CD14-positive monocyte (primary cell): ENCODE data around the gene INMT. TPM values are rescaled to one million over a fixed set of nuclear protein-coding genes. Genes with fewer than 3 reads are reported as not detected.

Experiments used
- DNase-seq, 3 donors: peaks; one replicate each; pipeline ENCODE4 v3.0.0-alpha.2; 2011 to 2022
- H2AFZ ChIP-seq: 2 replicates; pipeline ENCODE4 v1.6.0; 2012; ENCODE audit warnings: mild to moderate bottlenecking, low read depth, low read length, inconsistent platforms; ENCODE audit not compliant: insufficient read depth, poor library complexity, severe bottlenecking
- H3K27ac ChIP-seq, 2 donors: 1 replicate in 1 of 2; 2 replicates in 1 of 2; pipeline ENCODE4 v1.5.1; 2012 to 2013; ENCODE audit warnings: low read length in 2 of 2, control low read depth in 1 of 2, inconsistent platforms in 1 of 2, low read depth in 1 of 2, mild to moderate bottlenecking in 1 of 2
- H3K27me3 ChIP-seq, 2 donors: one replicate each; pipeline versions ENCODE4 v1.6.0 to v1.6.1; 2011 to 2013; ENCODE audit warnings: low read length in 2 of 2; ENCODE audit not compliant: control insufficient read depth in 2 of 2, insufficient read depth in 2 of 2
- H3K36me3 ChIP-seq, 2 donors: replicated peaks in 1 of 2; 1 replicate in 1 of 2; 2 replicates in 1 of 2; pipeline versions ENCODE4 v1.5.1 to v1.6.1; 2012 to 2013; ENCODE audit warnings: low read length in 2 of 2, control low read depth in 1 of 2, inconsistent platforms in 1 of 2, mild to moderate bottlenecking in 1 of 2; ENCODE audit not compliant: insufficient read depth in 2 of 2, control insufficient read depth in 1 of 2
- H3K4me1 ChIP-seq, 2 donors: 1 replicate in 1 of 2; 2 replicates in 1 of 2; pipeline versions ENCODE4 v1.5.1 to v1.6.1; 2012 to 2013; ENCODE audit warnings: low read length in 2 of 2, control low read depth in 1 of 2, inconsistent platforms in 1 of 2, mild to moderate bottlenecking in 1 of 2, moderate library complexity in 1 of 2; ENCODE audit not compliant: insufficient read depth in 2 of 2, control insufficient read depth in 1 of 2
- H3K4me2 ChIP-seq: replicated peaks from 2 replicates; pipeline ENCODE3; 2012; ENCODE audit warnings: low read length, moderate library complexity, mild to moderate bottlenecking; ENCODE audit not compliant: poor library complexity, severe bottlenecking; ENCODE audit errors: extremely low read depth
- H3K4me3 ChIP-seq, 3 experiments: fragments of 200-600 bp in 1 of 3; sonication (generic) in 1 of 3; replicated peaks in 1 of 3; 1 replicate in 2 of 3; 2 replicates in 1 of 3; pipeline ENCODE4 v1.5.1; 2011 to 2013; ENCODE audit warnings: low read length in 3 of 3, mild to moderate bottlenecking in 3 of 3, control low read depth in 2 of 3, low read depth in 2 of 3, inconsistent platforms in 1 of 3, moderate library complexity in 1 of 3
- H3K79me2 ChIP-seq: 2 replicates; pipeline ENCODE4 v1.6.0; 2012; ENCODE audit warnings: mild to moderate bottlenecking, control low read depth, inconsistent platforms, low read length, moderate library complexity; ENCODE audit not compliant: insufficient read depth
- H3K9ac ChIP-seq: 2 replicates; pipeline ENCODE4 v1.6.0; 2017; ENCODE audit warnings: low read length, mild to moderate bottlenecking; ENCODE audit not compliant: insufficient read depth, poor library complexity, severe bottlenecking
- H3K9me3 ChIP-seq, 2 donors: replicated peaks in 1 of 2; 1 replicate in 1 of 2; 2 replicates in 1 of 2; pipeline versions ENCODE4 v1.5.1 to v1.6.1; 2012 to 2013; ENCODE audit warnings: low read length in 2 of 2, control low read depth in 1 of 2; ENCODE audit not compliant: control insufficient read depth in 1 of 2, insufficient read depth in 1 of 2
- H4K20me1 ChIP-seq: 2 replicates; pipeline ENCODE4 v1.6.0; 2012; ENCODE audit warnings: mild to moderate bottlenecking, low read length, control low read depth, moderate library complexity; ENCODE audit not compliant: insufficient read depth
- H3K27ac Mint-ChIP-seq, 7 donors: one replicate each; pipeline ENCODE4 v1.8.0; 2020; ENCODE audit warnings: mild to moderate bottlenecking in 7 of 7, mixed read lengths in 7 of 7, moderate library complexity in 6 of 7, inconsistent platforms in 2 of 7
- H3K27me3 Mint-ChIP-seq, 3 donors: one replicate each; pipeline ENCODE4 v1.8.0; 2021 to 2022; ENCODE audit warnings: low read depth in 3 of 3, mild to moderate bottlenecking in 3 of 3, mixed read lengths in 3 of 3, moderate library complexity in 3 of 3, inconsistent platforms in 1 of 3
- H3K36me3 Mint-ChIP-seq, 2 donors: one replicate each; pipeline ENCODE4 v1.8.0; 2020; ENCODE audit warnings: mixed read lengths in 2 of 2, inconsistent platforms in 1 of 2, mild to moderate bottlenecking in 1 of 2
- H3K4me1 Mint-ChIP-seq: one replicate; pipeline ENCODE4 v1.8.0; 2020; ENCODE audit warnings: mild to moderate bottlenecking, mixed read lengths
- H3K4me3 Mint-ChIP-seq, 2 donors: one replicate each; pipeline ENCODE4 v1.8.0; 2020; ENCODE audit warnings: mild to moderate bottlenecking in 2 of 2, mixed read lengths in 2 of 2, moderate library complexity in 1 of 2
- H3K9me3 Mint-ChIP-seq, 7 donors: one replicate each; pipeline ENCODE4 v1.8.0; 2020 to 2022; ENCODE audit warnings: mixed read lengths in 7 of 7, mild to moderate bottlenecking in 6 of 7, moderate library complexity in 6 of 7, inconsistent platforms in 2 of 7
- CTCF ChIP-seq: fragments of 200-600 bp; IDR thresholded peaks from one replicate; pipeline ENCODE4 v1.8.0; 2022; ENCODE audit warnings: antibody characterized with exemption, mild to moderate bottlenecking
- WGBS: methylation state at CpG from one replicate; pipeline ENCODE4 v1.1.5; 2013; ENCODE audit warnings: missing lambda C conversion rate; ENCODE audit not compliant: insufficient coverage; 5-methylcytosine and 5-hydroxymethylcytosine counted together
- intact Hi-C, 2 donors: fragments of 100-400 bp; cut with micrococcal nuclease; formaldehyde crosslinking; loops; one replicate each; pipeline versions ENCODE4 v1.15.0 to v1.15.1; 2023
- polyA plus RNA-seq, 3 donors: library from polyadenylated mRNA; depleted of rRNA in 1 of 3; unstranded in 2 of 3; stranded (reverse) in 1 of 3; fragments of 300-500 nt in 2 of 3; fragments of >200 nt in 1 of 3; fragmentation: Illumina TruSeq in 2 of 3; gene quantifications; 1 replicate in 2 of 3; 2 replicates in 1 of 3; pipeline ENCODE4 v1.2.3, GENCODE V29; 2012 to 2021

Gene INMT
- polyA plus RNA-seq, 3 donors = not detected

- Histone ChIP-seq H3K4me1 (no peaks in the 10 kb centered on the region), H3K9me3 (no peaks in the 10 kb centered on the region), H4K20me1 (no peaks in the 10 kb centered on the region), H3K79me2 (no peaks in the 10 kb centered on the region), H3K27ac (no peak overlapping the region), H3K36me3 (no peaks in the 10 kb centered on the region), H3K27me3 (no peaks in the 10 kb centered on the region), H3K9ac (no peak overlapping the region), H3K4me3 (no peak overlapping the region), H3K4me2 (no peak overlapping the region), H2AFZ (no peak overlapping the region)
- no peaks in the 10 kb centered on the region for H3K4me1 Mint-ChIP-seq
- no peak for TF ChIP-seq CTCF
- H3K27me3 Mint-ChIP-seq = peaks cover 0 to 2% (median 0%) of the 10 kb centered on the region in 3 donors
- intact Hi-C loops = no loop called here
- no peak for DNase-seq
- no peak overlapping the region for H3K27ac Mint-ChIP-seq
- 82% methylated on average over 12 of the region's 12 CpGs for WGBS
- no peaks in the 10 kb centered on the region for H3K9me3 Mint-ChIP-seq
- no peaks in the 10 kb centered on the region for H3K36me3 Mint-ChIP-seq
- H3K4me3 Mint-ChIP-seq = no peak overlapping the region
Observed at GRCh38 chr7:30744075-30744417, 7.9 kb upstream of the INMT start.

GRCh38 chr7:30745261-30745941 lies 6.5 kb upstream of the INMT start:
- peaks cover 0 to 2% (median 1%) of the 10 kb centered on the region in 3 donors for H3K27me3 Mint-ChIP-seq
- H3K9ac ChIP-seq = no peak overlapping the region

More at GRCh38 chr7:30745261-30745941, 6.5 kb upstream of the INMT start:
- Histone ChIP-seq H3K27ac (no peak overlapping the region), H3K4me3 (no peak overlapping the region), H3K36me3 (no peaks in the 10 kb centered on the region), H3K4me2 (no peak overlapping the region), H3K27me3 (no peaks in the 10 kb centered on the region), H3K9me3 (no peaks in the 10 kb centered on the region), H3K4me1 (no peaks in the 10 kb centered on the region), H2AFZ (no peak overlapping the region), H3K79me2 (no peaks in the 10 kb centered on the region), H4K20me1 (no peaks in the 10 kb centered on the region)
- Mint-ChIP-seq H3K4me3 (no peak overlapping the region), H3K4me1 (no peaks in the 10 kb centered on the region), H3K27ac (no peak overlapping the region), H3K36me3 (no peaks in the 10 kb centered on the region), H3K9me3 (peaks cover 0 to 5% (median 0%) of the 10 kb centered on the region in 7 donors)
- DNase-seq = no peak
- intact Hi-C loops = no loop called here
- 83% methylated on average over 5 of the region's 6 CpGs for WGBS
- no peak for TF ChIP-seq CTCF
